ENCODE measurements around the gene BRD1. TPM values are rescaled to one million over a fixed set of nuclear protein-coding genes. Genes with fewer than 3 reads are reported as not detected.

The BRD1 gene
- polyA plus RNA-seq, 1 experiment = 4.6 TPM

- ChIA-PET CTCF (no interaction called here), POLR2A (no interaction called here)
- no peak for DNase-seq (ENCODE audit: low read depth, low spot score)
- no peak for TF ChIP-seq CTCF (IDR thresholded peaks at IDR 0.05; ENCODE audit: low read depth, low read length)
- H3K27ac ChIP-seq (ENCODE audit: low read depth, low read length) = no peak overlapping the region
- H3K4me3 ChIP-seq (ENCODE audit: low read depth, low read length) = no peak overlapping the region
- H3K9me3 ChIP-seq (ENCODE audit: control insufficient read depth, insufficient read depth, low read length) = no peaks in the 10 kb centered on the region; the same call in 1 of the 2 replicates
- peaks cover 21% of the 10 kb centered on the region for H3K27me3 ChIP-seq (ENCODE audit: control insufficient read depth, insufficient read depth, low read length)
Observed at GRCh38 chr22:49723478-49724029, 104.1 kb downstream of the BRD1 start.

Small RNAs within 50 kb of the gene (small RNA-seq; reads per million reads assigned to genes)
- gene AL117328.1 (ENCODE audit: insufficient read length, low read depth) (not detected), gene RF00017 (ENCODE audit: insufficient read length, low read depth) (not detected)

Other genes starting within 250 kb of the BRD1 start
- gene ZBED4, start 26.0 kb upstream of the BRD1 start, polyA plus RNA-seq (2011; rRNA removed) = 6.3 and 7.5 TPM in 2 replicates
- gene ALG12, start 90.6 kb upstream of the BRD1 start, polyA plus RNA-seq (2011; rRNA removed) = 5.4 and 5.6 TPM in 2 replicates
- gene CRELD2, start 90.8 kb upstream of the BRD1 start, polyA plus RNA-seq (2011; rRNA removed) = 31.6 and 35.4 TPM in 2 replicates
- gene PIM3, start 132.9 kb upstream of the BRD1 start, polyA plus RNA-seq (2011; rRNA removed) = 6.1 and 8.2 TPM in 2 replicates
- not detected in 2 replicates for gene IL17REL, start 184.9 kb upstream of the BRD1 start, polyA plus RNA-seq (2011; rRNA removed)
- not detected in 2 replicates for gene TTLL8, start 230.4 kb upstream of the BRD1 start, polyA plus RNA-seq (2011; rRNA removed)